Endothelial cell of umbilical vein (primary cell): Measurements from ENCODE around the gene TSPAN17. TPM values are rescaled to one million over a fixed set of nuclear protein-coding genes. Genes with fewer than 3 reads are reported as not detected.

ENCODE experiments used
- BruUV-seq: library from RNA; stranded (reverse); fragments of 400-500 nt; replicated peaks from 2 replicates; lab custom pipeline; 2021; lab: Mats Ljungman, UMichigan
- CTCF ChIA-PET: fragments of 300-600, 350-600 bp; sonication (Branson Sonifier 250); formaldehyde crosslinking; loops from one replicate; lab custom pipeline; 2021; ENCODE audit warnings: antibody characterized with exemption, inconsistent platforms; lab: Charles Lee
- POLR2A ChIA-PET: fragments of 300-600, 350-600 bp; sonication (Branson Sonifier 250); formaldehyde crosslinking; loops from one replicate; lab custom pipeline; 2021; ENCODE audit warnings: antibody characterized with exemption, inconsistent platforms; lab: Charles Lee
- DNase-seq: peaks from one replicate; pipeline ENCODE4 v3.0.0-alpha.2; 2011; ENCODE audit warnings: low read depth, low spot score
- FAIRE-seq: peaks from 2 replicates; lab custom pipeline; 2011; peaks lifted over from hg19 to GRCh38; lab: Jason Lieb, UNC
- H2AFZ ChIP-seq: 2 replicates; pipeline ENCODE4 v1.6.0; 2012; ENCODE audit warnings: low read depth, low read length, control low read depth, inconsistent platforms
- H3K27ac ChIP-seq: 2 replicates; pipeline ENCODE4 v1.5.1; 2011; ENCODE audit warnings: low read depth, mild to moderate bottlenecking, control low read depth, low read length, moderate library complexity; ENCODE audit not compliant: insufficient read depth
- H3K27me3 ChIP-seq, 2 experiments: 2 replicates each; pipeline versions ENCODE4 v1.6.0 to v1.6.1; 2011; ENCODE audit warnings: low read length in 2 of 2, mixed read lengths in 1 of 2; ENCODE audit not compliant: control insufficient read depth in 2 of 2, insufficient read depth in 2 of 2
- H3K36me3 ChIP-seq, 2 experiments: 2 replicates in 1 of 2; 3 replicates in 1 of 2; pipeline ENCODE4 v1.5.1; 2011; ENCODE audit warnings: low read length in 2 of 2, mild to moderate bottlenecking in 1 of 2, moderate library complexity in 1 of 2; ENCODE audit not compliant: control insufficient read depth in 2 of 2, insufficient read depth in 2 of 2; ENCODE audit errors: extremely low read depth in 1 of 2
- H3K4me1 ChIP-seq: 3 replicates; pipeline ENCODE4 v1.5.1; 2011; ENCODE audit warnings: mild to moderate bottlenecking, low read length; ENCODE audit not compliant: control insufficient read depth, insufficient read depth; ENCODE audit errors: extremely low read depth
- H3K4me2 ChIP-seq: 2 replicates; pipeline ENCODE4 v1.6.1; 2011; ENCODE audit warnings: low read length, control low read depth, mixed read lengths; ENCODE audit not compliant: insufficient read depth
- H3K4me3 ChIP-seq, 3 experiments: fragments of 200-600 bp in 1 of 3; sonication (generic), shearing (Covaris generic) in 1 of 3; replicated peaks in 1 of 3; 2 replicates each; pipeline ENCODE4 v1.5.1; 2011 to 2016; ENCODE audit warnings: control low read depth in 3 of 3, low read length in 3 of 3, mild to moderate bottlenecking in 2 of 3, inconsistent platforms in 1 of 3, low read depth in 1 of 3, moderate library complexity in 1 of 3; ENCODE audit not compliant: insufficient read depth in 1 of 3
- H3K79me2 ChIP-seq: 2 replicates; pipeline ENCODE4 v1.6.0; 2012; ENCODE audit warnings: low read length, inconsistent platforms; ENCODE audit not compliant: control insufficient read depth, insufficient read depth
- H3K9ac ChIP-seq: replicated peaks from 2 replicates; pipeline ENCODE3; 2011; ENCODE audit warnings: low read length, control low read depth; ENCODE audit not compliant: insufficient read depth; ENCODE audit errors: extremely low read depth
- H3K9me1 ChIP-seq: replicated peaks from 3 replicates; pipeline ENCODE4 v1.6.0; 2011; ENCODE audit warnings: mild to moderate bottlenecking, low read length; ENCODE audit not compliant: control insufficient read depth, insufficient read depth; ENCODE audit errors: extremely low read depth
- H3K9me3 ChIP-seq: replicated peaks from 2 replicates; pipeline ENCODE4 v1.5.1; 2012; ENCODE audit warnings: low read length, inconsistent platforms; ENCODE audit not compliant: control insufficient read depth, insufficient read depth
- H4K20me1 ChIP-seq: replicated peaks from 2 replicates; pipeline ENCODE3; 2011; ENCODE audit warnings: mild to moderate bottlenecking, low read length; ENCODE audit not compliant: control insufficient read depth, insufficient read depth; ENCODE audit errors: extremely low read depth
- CTCF ChIP-seq, 2 donors: IDR thresholded peaks; 1 replicate in 1 of 2; 2 replicates in 1 of 2; pipeline ENCODE4 v1.5.1; 2011; ENCODE audit warnings: low read length in 2 of 2, mild to moderate bottlenecking in 2 of 2, moderate library complexity in 2 of 2, control low read depth in 1 of 2, inconsistent platforms in 1 of 2, low read depth in 1 of 2; ENCODE audit not compliant: insufficient read depth in 1 of 2; ENCODE audit errors: extremely low read depth in 1 of 2
- EZH2 ChIP-seq: IDR thresholded peaks from 2 replicates; pipeline ENCODE4 v1.6.1; 2012; ENCODE audit warnings: borderline replicate concordance, low read depth, mild to moderate bottlenecking, moderate library complexity, low read length, inconsistent platforms; ENCODE audit not compliant: severe bottlenecking
- FOS ChIP-seq: IDR thresholded peaks from 2 replicates; pipeline ENCODE4 v1.6.1; 2011; ENCODE audit warnings: mild to moderate bottlenecking, low read length, moderate library complexity, borderline replicate concordance; ENCODE audit not compliant: insufficient read depth
- GATA2 ChIP-seq: IDR thresholded peaks from 2 replicates; pipeline ENCODE4 v1.7.0; 2011; ENCODE audit warnings: low read depth, mild to moderate bottlenecking, moderate library complexity, mixed read lengths, low read length; ENCODE audit not compliant: insufficient read length, insufficient read depth
- JUN ChIP-seq: IDR thresholded peaks from 2 replicates; pipeline ENCODE4 v1.6.1; 2011; ENCODE audit warnings: borderline replicate concordance, low read depth; ENCODE audit not compliant: insufficient read length, insufficient read depth
- MAX ChIP-seq: IDR thresholded peaks from 2 replicates; pipeline ENCODE4 v1.6.1; 2011; ENCODE audit not compliant: insufficient read depth, insufficient read length
- MYC ChIP-seq: IDR thresholded peaks from one replicate; pipeline ENCODE4 v1.6.1; 2011; ENCODE audit warnings: mild to moderate bottlenecking, low read depth, low read length
- POLR2A ChIP-seq: IDR thresholded peaks from 2 replicates; pipeline ENCODE4 v1.6.1; 2012; ENCODE audit warnings: low read depth, mild to moderate bottlenecking, control low read depth, low read length
- POLR2AphosphoS5 ChIP-seq: IDR thresholded peaks from 2 replicates; pipeline ENCODE4 v1.6.1; 2012; ENCODE audit warnings: low read depth, mild to moderate bottlenecking, control low read depth, low read length, moderate library complexity; ENCODE audit not compliant: insufficient read depth
- dilution Hi-C: fragments of 300-500 bp; cut with MboI; formaldehyde crosslinking; loops from one replicate; pipeline ENCODE4 v1.15.0; 2019; ENCODE audit warnings: low sequenced_read_pairs; ENCODE audit not compliant: extremely low pct_ligation_motif_present
- intact Hi-C: fragments of 100-400 bp; cut with micrococcal nuclease; formaldehyde crosslinking; loops from one replicate; pipeline ENCODE4 v1.10.0; 2022
- polyA plus RNA-seq, 4 experiments: library from polyadenylated mRNA; depleted of rRNA in 3 of 4; stranded (reverse) in 3 of 4; unstranded in 1 of 4; fragments of >200 nt; gene quantifications; 2 replicates each; pipeline versions ENCODE4 v1.2.1 to v1.2.3, GENCODE V29; 2011 to 2012; ENCODE audit warnings: missing spikeins in 1 of 4
- total RNA-seq: library from RNA; stranded (reverse); gene quantifications from 2 replicates; pipeline ENCODE4 v1.2.3, GENCODE V29; 2021

The TSPAN17 gene
- total and polyA plus RNA-seq, 2 donors (not counting 3 experiments of a cell fraction or from before 2014, with no cell fraction given) = 55.9 to 73.3 TPM

GRCh38 chr5:176626876-176627236 lies 20.4 kb upstream of the TSPAN17 start:
- Histone ChIP-seq H3K4me3 (no peak overlapping the region), H3K9me1 (no peaks in the 10 kb centered on the region), H3K4me2 (no peak overlapping the region), H3K36me3 (no peaks in the 10 kb centered on the region), H3K9me3 (no peaks in the 10 kb centered on the region), H3K27ac (no peak overlapping the region), H3K79me2 (no peaks in the 10 kb centered on the region), H3K4me1 (no peaks in the 10 kb centered on the region), H4K20me1 (no peaks in the 10 kb centered on the region), H2AFZ (no peak overlapping the region), H3K9ac (no peak overlapping the region), H3K27me3 (peaks cover 47 to 53% of the 10 kb centered on the region in 2 experiments)
- intact Hi-C loops (no loop called here), dilution Hi-C loops (no loop called here)
- TF ChIP-seq MAX = no peak
- no peak for TF ChIP-seq FOS
- FAIRE-seq (no peak), DNase-seq (no peak)
- CTCF ChIA-PET = no interaction called here
- BruUV-seq = no TSS peak
- POLR2A ChIA-PET = no interaction called here

GRCh38 chr5:176627582-176627981 lies 19.7 kb upstream of the TSPAN17 start:
- intact Hi-C loops = no loop called here
- CTCF ChIA-PET = no interaction called here
- TF ChIP-seq MAX (no peak), EZH2 (no peak), CTCF (IDR thresholded peaks at IDR 0.05; ENCODE audit: extremely low read depth in 1 of 2, insufficient read depth in 1 of 2, low read depth in 1 of 2, low read length in 2 of 2) (no peak), JUN (no peak), FOS (no peak), MYC (no peak), GATA2 (no peak), POLR2A (no peak), POLR2AphosphoS5 (no peak)
- POLR2A ChIA-PET = no interaction called here
- Histone ChIP-seq H3K27ac (no peak overlapping the region), H3K4me2 (no peak overlapping the region), H3K4me3 (no peak overlapping the region), H3K27me3 (peaks cover 49 to 57% of the 10 kb centered on the region in 2 experiments), H3K4me1 (no peaks in the 10 kb centered on the region), H3K9me1 (no peaks in the 10 kb centered on the region), H2AFZ (no peak overlapping the region), H4K20me1 (no peaks in the 10 kb centered on the region), H3K9ac (no peak overlapping the region), H3K9me3 (no peaks in the 10 kb centered on the region), H3K36me3 (no peaks in the 10 kb centered on the region), H3K79me2 (no peaks in the 10 kb centered on the region)
- BruUV-seq = no TSS peak
- no peak for DNase-seq
- FAIRE-seq = no peak
- dilution Hi-C loops = no loop called here
